Stomach (tissue), 4 donors: ENCODE measurements around the gene EGFL6.

Experiments used
- EP300 ChIP-seq: sonication (generic); formaldehyde crosslinking; IDR thresholded peaks from one replicate; pipeline ENCODE4 v1.6.1; 2017; ENCODE audit warnings: antibody characterized with exemption
- POLR2A ChIP-seq, 4 donors: fragments of 450-650 bp; IDR thresholded peaks; one replicate each; pipeline ENCODE4 v1.6.1; 2016; ENCODE audit warnings: antibody characterized with exemption in 4 of 4, control low read depth in 2 of 4, mild to moderate bottlenecking in 1 of 4, moderate library complexity in 1 of 4
- POLR2AphosphoS5 ChIP-seq, 3 donors: sonication (generic); formaldehyde crosslinking; IDR thresholded peaks; one replicate each; pipeline ENCODE4 v1.6.1; 2016; ENCODE audit warnings: antibody characterized with exemption in 3 of 3
- TF ChIP-seq, protein P1 (sequence below), 7 experiments: fragments of 450-650 bp in 4 of 7; fragments of 200-600 bp in 3 of 7; sonication (generic) in 3 of 7; IDR thresholded peaks; one replicate each; pipeline ENCODE4 v1.5.1; 2016 to 2019; ENCODE audit warnings: antibody characterized with exemption in 7 of 7, control low read depth in 2 of 7, mild to moderate bottlenecking in 1 of 7

DNA sequence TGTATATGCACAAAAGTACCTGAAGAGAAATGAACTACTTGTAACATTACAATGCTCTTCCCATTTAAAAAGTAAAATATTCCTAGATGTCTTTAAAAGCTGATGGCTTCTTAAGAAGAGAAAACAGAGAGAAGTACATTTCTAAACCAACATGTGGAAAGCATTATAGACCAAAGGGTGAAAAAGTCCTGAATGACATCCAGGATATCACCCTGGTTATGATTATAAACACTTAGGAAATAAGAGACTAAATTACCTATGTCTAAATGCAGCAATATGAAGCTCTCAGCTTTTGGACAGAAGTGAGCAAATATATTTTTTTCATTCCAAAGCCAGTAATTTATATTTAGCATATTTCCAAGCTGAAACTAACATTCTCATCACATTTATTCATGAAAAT lies 21.7 kb upstream of the EGFL6 start:
- TF ChIP-seq EP300: no peak
- TF ChIP-seq, protein P1, sequence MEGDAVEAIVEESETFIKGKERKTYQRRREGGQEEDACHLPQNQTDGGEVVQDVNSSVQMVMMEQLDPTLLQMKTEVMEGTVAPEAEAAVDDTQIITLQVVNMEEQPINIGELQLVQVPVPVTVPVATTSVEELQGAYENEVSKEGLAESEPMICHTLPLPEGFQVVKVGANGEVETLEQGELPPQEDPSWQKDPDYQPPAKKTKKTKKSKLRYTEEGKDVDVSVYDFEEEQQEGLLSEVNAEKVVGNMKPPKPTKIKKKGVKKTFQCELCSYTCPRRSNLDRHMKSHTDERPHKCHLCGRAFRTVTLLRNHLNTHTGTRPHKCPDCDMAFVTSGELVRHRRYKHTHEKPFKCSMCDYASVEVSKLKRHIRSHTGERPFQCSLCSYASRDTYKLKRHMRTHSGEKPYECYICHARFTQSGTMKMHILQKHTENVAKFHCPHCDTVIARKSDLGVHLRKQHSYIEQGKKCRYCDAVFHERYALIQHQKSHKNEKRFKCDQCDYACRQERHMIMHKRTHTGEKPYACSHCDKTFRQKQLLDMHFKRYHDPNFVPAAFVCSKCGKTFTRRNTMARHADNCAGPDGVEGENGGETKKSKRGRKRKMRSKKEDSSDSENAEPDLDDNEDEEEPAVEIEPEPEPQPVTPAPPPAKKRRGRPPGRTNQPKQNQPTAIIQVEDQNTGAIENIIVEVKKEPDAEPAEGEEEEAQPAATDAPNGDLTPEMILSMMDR (IDR thresholded peaks at IDR 0.05): no peak
- TF ChIP-seq POLR2A (IDR thresholded peaks at IDR 0.05): no peak
- TF ChIP-seq POLR2AphosphoS5 (IDR thresholded peaks at IDR 0.05): no peak
